ENCODE measurements around the gene ARHGAP26.

GRCh38 chr5:142870532-142871362 lies 100.6 kb downstream of the ARHGAP26 start:
- TF ChIP-seq, protein P1, sequence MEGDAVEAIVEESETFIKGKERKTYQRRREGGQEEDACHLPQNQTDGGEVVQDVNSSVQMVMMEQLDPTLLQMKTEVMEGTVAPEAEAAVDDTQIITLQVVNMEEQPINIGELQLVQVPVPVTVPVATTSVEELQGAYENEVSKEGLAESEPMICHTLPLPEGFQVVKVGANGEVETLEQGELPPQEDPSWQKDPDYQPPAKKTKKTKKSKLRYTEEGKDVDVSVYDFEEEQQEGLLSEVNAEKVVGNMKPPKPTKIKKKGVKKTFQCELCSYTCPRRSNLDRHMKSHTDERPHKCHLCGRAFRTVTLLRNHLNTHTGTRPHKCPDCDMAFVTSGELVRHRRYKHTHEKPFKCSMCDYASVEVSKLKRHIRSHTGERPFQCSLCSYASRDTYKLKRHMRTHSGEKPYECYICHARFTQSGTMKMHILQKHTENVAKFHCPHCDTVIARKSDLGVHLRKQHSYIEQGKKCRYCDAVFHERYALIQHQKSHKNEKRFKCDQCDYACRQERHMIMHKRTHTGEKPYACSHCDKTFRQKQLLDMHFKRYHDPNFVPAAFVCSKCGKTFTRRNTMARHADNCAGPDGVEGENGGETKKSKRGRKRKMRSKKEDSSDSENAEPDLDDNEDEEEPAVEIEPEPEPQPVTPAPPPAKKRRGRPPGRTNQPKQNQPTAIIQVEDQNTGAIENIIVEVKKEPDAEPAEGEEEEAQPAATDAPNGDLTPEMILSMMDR (optimal IDR thresholded peaks at IDR 0.05 in 1 of 3, IDR thresholded peaks at IDR 0.05 in 1 of 3, conservative IDR thresholded peaks at IDR 0.05 in 1 of 3; ENCODE audit: extremely low read depth in 1 of 3, insufficient read depth in 2 of 3, low read length in 3 of 3) = no peak
- TF ChIP-seq EZH2 (IDR thresholded peaks at IDR 0.05; ENCODE audit: low read length) = no peak

All from keratinocyte (primary cell).